ENCODE results near the gene FMN1.

The FMN1 gene

GRCh38 chr15:32853592-32853991 lies 340.9 kb downstream of the FMN1 start:
- H3K27ac ChIP-seq: peak overlapping the region; percentile 25; the same call in 1 of the 2 replicates
- peak overlapping the region; percentile 34 for H3K4me2 ChIP-seq
- H2AFZ ChIP-seq (ENCODE audit: low read depth): no peak overlapping the region
- H4K20me1 ChIP-seq (ENCODE audit: insufficient read depth): no peaks in the 10 kb centered on the region
- no peak for TF ChIP-seq CTCF (conservative IDR thresholded peaks at IDR 0.05; ENCODE audit: low read depth, low read length)
- H3K79me2 ChIP-seq (ENCODE audit: insufficient read depth, low read depth): no peaks in the 10 kb centered on the region
- no peaks in the 10 kb centered on the region for H3K27me3 ChIP-seq (ENCODE audit: insufficient read depth, low read depth)
- no peaks in the 10 kb centered on the region for H3K36me3 ChIP-seq (ENCODE audit: insufficient read depth)
- H3K4me1 ChIP-seq (ENCODE audit: low read depth, poor library complexity, severe bottlenecking): peaks cover 95% of the 10 kb centered on the region
- no peak overlapping the region for H3K9ac ChIP-seq
- no peak overlapping the region for H3K4me3 ChIP-seq (IDR thresholded peaks at IDR 0.05; ENCODE audit: insufficient read depth, low read depth, low read length)

- no peaks in the 10 kb centered on the region for H3K36me3 ChIP-seq (ENCODE audit: insufficient read depth)
- no peak overlapping the region for H3K27ac ChIP-seq
- peaks cover 95% of the 10 kb centered on the region for H3K4me1 ChIP-seq (ENCODE audit: low read depth, poor library complexity, severe bottlenecking)
- H4K20me1 ChIP-seq (ENCODE audit: insufficient read depth): no peaks in the 10 kb centered on the region
- H3K9ac ChIP-seq: no peak overlapping the region
- no peaks in the 10 kb centered on the region for H3K79me2 ChIP-seq (ENCODE audit: insufficient read depth, low read depth)
- peak overlapping the region; percentile 34 for H3K4me2 ChIP-seq
- no peak for TF ChIP-seq CTCF (conservative IDR thresholded peaks at IDR 0.05; ENCODE audit: low read depth, low read length)
- no peak overlapping the region for H2AFZ ChIP-seq (ENCODE audit: low read depth)
- H3K27me3 ChIP-seq (ENCODE audit: insufficient read depth, low read depth): no peaks in the 10 kb centered on the region
- no peak overlapping the region for H3K4me3 ChIP-seq (IDR thresholded peaks at IDR 0.05; ENCODE audit: insufficient read depth, low read depth, low read length)
These were observed 341.7 kb downstream of the FMN1 start for GRCh38 chr15:32852771-32853170.

DNA sequence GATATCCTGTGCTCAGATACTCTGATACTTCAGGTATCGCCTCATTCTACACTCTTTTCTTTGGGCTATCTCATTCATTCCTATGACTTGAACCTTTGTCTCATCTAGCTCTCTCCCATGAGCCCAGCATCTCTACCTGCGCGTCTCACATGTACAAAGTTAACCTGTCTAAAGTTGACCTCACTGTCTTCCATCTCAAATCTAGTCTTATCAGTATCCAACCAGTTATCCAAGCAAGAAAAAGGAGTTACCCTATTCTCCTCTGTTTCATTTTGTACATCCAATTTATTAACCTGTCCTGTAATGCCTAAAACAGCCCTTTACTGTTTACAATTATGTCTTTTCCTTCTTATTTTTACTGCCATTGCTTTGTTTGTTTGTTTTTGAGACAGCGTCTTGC lies 342.5 kb downstream of the FMN1 start:
- Histone ChIP-seq H3K27ac (no peak overlapping the region; the same call in 1 of the 2 replicates), H3K4me2 (no peak overlapping the region; the same call in 1 of the 2 replicates), H3K27me3 (ENCODE audit: insufficient read depth, low read depth) (no peaks in the 10 kb centered on the region), H3K9ac (no peak overlapping the region), H3K4me3 (IDR thresholded peaks at IDR 0.05; ENCODE audit: insufficient read depth, low read depth, low read length) (no peak overlapping the region), H3K36me3 (ENCODE audit: insufficient read depth) (no peaks in the 10 kb centered on the region), H2AFZ (ENCODE audit: low read depth) (no peak overlapping the region), H3K4me1 (ENCODE audit: low read depth, poor library complexity, severe bottlenecking) (peaks cover 88% of the 10 kb centered on the region), H4K20me1 (ENCODE audit: insufficient read depth) (no peaks in the 10 kb centered on the region), H3K79me2 (ENCODE audit: insufficient read depth, low read depth) (no peaks in the 10 kb centered on the region)
- no peak for TF ChIP-seq CTCF (conservative IDR thresholded peaks at IDR 0.05; ENCODE audit: low read depth, low read length)

GRCh38 chr15:32851572-32851971 lies 342.9 kb downstream of the FMN1 start:
- no peak for TF ChIP-seq CTCF (conservative IDR thresholded peaks at IDR 0.05; ENCODE audit: low read depth, low read length)
- Histone ChIP-seq H3K4me1 (ENCODE audit: low read depth, poor library complexity, severe bottlenecking) (peaks cover 84% of the 10 kb centered on the region), H4K20me1 (ENCODE audit: insufficient read depth) (no peaks in the 10 kb centered on the region), H3K79me2 (ENCODE audit: insufficient read depth, low read depth) (no peaks in the 10 kb centered on the region), H3K27me3 (ENCODE audit: insufficient read depth, low read depth) (no peaks in the 10 kb centered on the region), H3K4me2 (no peak overlapping the region), H3K36me3 (ENCODE audit: insufficient read depth) (no peaks in the 10 kb centered on the region), H3K9ac (no peak overlapping the region), H3K27ac (no peak overlapping the region; the same call in 1 of the 2 replicates), H2AFZ (ENCODE audit: low read depth) (no peak overlapping the region), H3K4me3 (IDR thresholded peaks at IDR 0.05; ENCODE audit: insufficient read depth, low read depth, low read length) (no peak overlapping the region)
